AG04449 (cell line): ENCODE data around the gene CREBRF.

Experiments
- CTCF ChIA-PET: fragments of 350-600 bp; formaldehyde crosslinking; extraction: SDS; loops from one replicate; lab custom pipeline; 2021; ENCODE audit warnings: antibody characterized with exemption; lab: Yijun Ruan, JAX
- POLR2A ChIA-PET: fragments of 400-600, 350-600 bp; formaldehyde crosslinking; extraction: SDS; loops from one replicate; lab custom pipeline; 2020; ENCODE audit warnings: antibody characterized with exemption, inconsistent platforms; lab: Yijun Ruan, JAX
- DNase-seq: peaks from one replicate; pipeline ENCODE4 v3.0.0-alpha.2; 2010; ENCODE audit warnings: low read depth, low spot score
- H3K4me3 ChIP-seq: 2 replicates; pipeline ENCODE4 v1.5.1; 2011; ENCODE audit warnings: low read depth, mild to moderate bottlenecking, control low read depth, low read length
- CTCF ChIP-seq: IDR thresholded peaks from one replicate; pipeline ENCODE4 v1.5.1; 2011; ENCODE audit warnings: mild to moderate bottlenecking, moderate library complexity, low read length, control low read depth, inconsistent platforms; ENCODE audit not compliant: insufficient read depth; ENCODE audit errors: missing control alignments

CREBRF gene

DNA sequence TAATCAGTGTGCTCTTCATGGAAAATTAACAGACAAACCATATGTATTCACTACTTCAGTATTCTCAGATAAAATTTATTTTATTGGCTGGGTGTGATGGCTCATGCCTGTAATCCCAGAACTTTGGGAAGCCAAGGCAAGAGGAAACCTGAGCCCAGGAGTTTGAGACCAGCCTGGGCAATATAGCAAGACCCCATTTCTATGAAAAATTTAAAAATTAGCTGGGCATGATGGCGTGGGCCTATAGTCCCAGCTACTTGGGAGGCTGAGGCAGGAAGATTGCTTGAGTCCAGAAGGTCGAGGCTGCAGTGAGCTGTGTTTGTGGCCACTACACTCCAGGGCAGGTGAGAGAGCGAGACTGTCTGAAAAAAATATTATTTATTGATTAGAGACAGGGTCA, 23.4 kb upstream of the CREBRF start:
- no peak for DNase-seq
- H3K4me3 ChIP-seq = no peak overlapping the region
- CTCF ChIA-PET = interaction anchor here (1.1 kb wide), 1 partner anchor 9 kb away, joined by 5 read pairs; no protein-coding TSS in a partner anchor
- POLR2A ChIA-PET = no interaction called here
- no peak for TF ChIP-seq CTCF

- CTCF ChIA-PET = interaction anchor here (1.1 to 1.2 kb wide), 2 partner anchors 8 to 110 kb away, joined by 3 to 5 read pairs; no protein-coding TSS in a partner anchor
- no peak for TF ChIP-seq CTCF
- H3K4me3 ChIP-seq = no peak overlapping the region
- DNase-seq = no peak
- POLR2A ChIA-PET = no interaction called here
Observed at GRCh38 chr5:173033923-173034322, 22.2 kb upstream of the CREBRF start.

GRCh38 chr5:173035904-173036707, 20.0 kb upstream of the CREBRF start:
- TF ChIP-seq CTCF = no peak
- CTCF ChIA-PET = interaction anchor here (0.9 kb wide), 1 partner anchor 15 kb away, joined by 3 read pairs; no protein-coding TSS in a partner anchor
- H3K4me3 ChIP-seq = no peak overlapping the region
- POLR2A ChIA-PET = interaction anchor here (1.2 kb wide), 1 partner anchor 26 kb away, joined by 3 read pairs; no protein-coding TSS in a partner anchor
- DNase-seq = no peak

DNA sequence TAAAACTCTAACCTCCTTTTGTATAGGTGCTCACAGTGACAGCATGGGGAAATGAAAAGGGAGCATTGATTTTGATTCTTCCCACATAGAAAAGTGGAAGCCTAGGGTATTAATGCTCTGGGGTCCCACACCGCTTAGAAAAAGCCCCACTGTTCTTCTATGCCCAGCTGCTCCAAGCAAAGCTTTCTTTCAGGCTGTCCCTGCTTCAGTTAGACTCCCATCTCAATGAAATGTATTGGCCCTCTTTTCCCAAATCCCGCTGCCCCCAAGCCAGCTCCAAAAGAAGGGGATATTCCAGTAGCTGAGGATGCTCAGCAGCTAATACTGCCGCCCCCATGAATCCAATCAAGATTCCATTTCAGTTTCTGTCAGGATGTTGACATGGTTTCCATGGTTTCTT, 17.0 kb upstream of the CREBRF start:
- POLR2A ChIA-PET = no interaction called here
- TF ChIP-seq CTCF = no peak
- no peak overlapping the region for H3K4me3 ChIP-seq
- no peak for DNase-seq
- CTCF ChIA-PET = interaction anchor here (0.9 to 1.3 kb wide), 4 partner anchors 18 to 322 kb away, joined by 3 to 4 read pairs (median 4); partner anchors contain the start of gene BNIP1

DNA sequence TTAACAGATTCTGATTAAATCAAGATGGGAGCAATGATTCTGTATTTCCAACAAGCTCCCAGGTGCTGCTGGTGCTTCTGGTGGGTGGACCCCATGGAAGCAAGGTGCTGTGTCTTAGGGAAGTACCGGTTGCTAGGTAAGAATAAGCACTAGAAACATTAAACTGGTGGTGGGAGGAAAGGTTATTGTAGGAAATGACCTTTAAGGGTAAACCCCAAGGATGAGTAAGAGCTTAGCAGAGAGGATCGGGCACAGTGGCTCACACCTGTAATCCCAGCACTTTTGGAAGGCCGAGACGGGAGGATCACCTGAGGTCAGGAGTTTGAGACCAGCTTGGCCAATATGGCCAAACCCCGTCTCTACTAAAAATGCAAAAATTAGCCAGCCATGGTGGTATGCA, 16.2 kb upstream of the CREBRF start:
- ChIA-PET CTCF (no interaction called here), POLR2A (no interaction called here)
- DNase-seq = no peak
- no peak overlapping the region for H3K4me3 ChIP-seq
- no peak for TF ChIP-seq CTCF
